Measurements from ENCODE around the gene PRXL2A. TPM values are rescaled to one million over a fixed set of nuclear protein-coding genes. Genes with fewer than 3 reads are reported as not detected.

Gene PRXL2A
- total and polyA plus RNA-seq, 7 donors, result 19.0 to 51.8 (median 35.8) TPM

DNA sequence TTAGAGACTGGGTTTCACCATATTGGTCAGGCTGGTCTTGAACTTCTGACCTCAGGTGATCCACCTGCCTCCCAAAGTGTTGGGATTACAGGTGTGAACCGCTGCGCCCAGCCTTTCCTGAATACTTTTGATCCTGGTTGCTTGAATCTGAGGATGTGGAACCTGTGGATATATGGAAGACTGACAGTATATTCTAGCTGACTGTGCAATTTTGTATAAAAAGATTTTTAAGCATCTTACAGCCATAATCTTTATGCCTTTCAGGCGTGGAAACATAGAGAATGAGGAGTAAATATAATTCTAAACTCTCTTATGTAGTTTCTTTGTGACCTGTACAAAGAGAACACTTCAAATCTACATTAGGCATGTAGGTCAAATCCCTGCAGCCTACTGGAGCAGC, 61.9 kb downstream of the PRXL2A start:
- Histone ChIP-seq H3K4me1 (peaks cover 47% of the 10 kb centered on the region), H3K27me3 (ENCODE audit: insufficient read depth in 3 of 3, low read length in 2 of 3) (no peaks in the 10 kb centered on the region), H3K36me3 (ENCODE audit: insufficient read depth in 1 of 2, low read depth in 1 of 2) (peaks cover 0 to 12% of the 10 kb centered on the region in 2 donors), H3K27ac (no peak overlapping the region), H3K4me3 (no peak overlapping the region), H3K9me3 (no peaks in the 10 kb centered on the region)
- intact Hi-C loops (cut with DNase I), result no loop called here
- ATAC-seq (no peak), DNase-seq (no peak)
- TF ChIP-seq, protein P1, sequence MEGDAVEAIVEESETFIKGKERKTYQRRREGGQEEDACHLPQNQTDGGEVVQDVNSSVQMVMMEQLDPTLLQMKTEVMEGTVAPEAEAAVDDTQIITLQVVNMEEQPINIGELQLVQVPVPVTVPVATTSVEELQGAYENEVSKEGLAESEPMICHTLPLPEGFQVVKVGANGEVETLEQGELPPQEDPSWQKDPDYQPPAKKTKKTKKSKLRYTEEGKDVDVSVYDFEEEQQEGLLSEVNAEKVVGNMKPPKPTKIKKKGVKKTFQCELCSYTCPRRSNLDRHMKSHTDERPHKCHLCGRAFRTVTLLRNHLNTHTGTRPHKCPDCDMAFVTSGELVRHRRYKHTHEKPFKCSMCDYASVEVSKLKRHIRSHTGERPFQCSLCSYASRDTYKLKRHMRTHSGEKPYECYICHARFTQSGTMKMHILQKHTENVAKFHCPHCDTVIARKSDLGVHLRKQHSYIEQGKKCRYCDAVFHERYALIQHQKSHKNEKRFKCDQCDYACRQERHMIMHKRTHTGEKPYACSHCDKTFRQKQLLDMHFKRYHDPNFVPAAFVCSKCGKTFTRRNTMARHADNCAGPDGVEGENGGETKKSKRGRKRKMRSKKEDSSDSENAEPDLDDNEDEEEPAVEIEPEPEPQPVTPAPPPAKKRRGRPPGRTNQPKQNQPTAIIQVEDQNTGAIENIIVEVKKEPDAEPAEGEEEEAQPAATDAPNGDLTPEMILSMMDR (IDR thresholded peaks at IDR 0.05), result no peak
- WGBS, 3 donors, result 94 to 100% (median 96%) methylated on average over 3 of the region's 3 CpGs

DNA sequence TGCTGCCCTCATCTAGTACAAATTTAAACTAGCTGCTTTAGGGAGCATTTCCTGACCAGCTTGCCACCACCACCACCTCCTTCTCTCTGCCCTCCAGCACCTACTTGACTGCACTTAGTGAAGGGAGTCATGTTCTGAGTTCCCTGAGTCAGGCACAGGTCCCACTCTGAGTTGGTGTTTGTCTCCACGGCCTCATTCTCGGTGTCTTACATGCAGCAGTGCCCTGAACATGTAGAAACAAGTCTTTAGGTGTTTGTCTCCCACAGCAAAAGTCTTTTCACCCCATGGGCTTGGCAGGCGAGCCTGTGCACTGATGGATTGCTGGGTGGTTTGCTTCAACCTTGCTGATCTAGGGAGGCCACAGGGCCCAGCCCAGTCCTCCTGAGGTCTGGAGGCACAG, 62.6 kb downstream of the PRXL2A start:
- TF ChIP-seq, protein P1 (IDR thresholded peaks at IDR 0.05), result no peak
- DNase-seq (no peak), ATAC-seq (no peak)
- H3K36me3 ChIP-seq (ENCODE audit: insufficient read depth in 1 of 2, low read depth in 1 of 2), result peaks cover 0 to 12% of the 10 kb centered on the region in 2 donors
- WGBS, 3 donors, result 81 to 89% (median 86%) methylated on average over 3 of the region's 3 CpGs
- H3K9me3 ChIP-seq, result no peaks in the 10 kb centered on the region
- no peaks in the 10 kb centered on the region for H3K27me3 ChIP-seq (ENCODE audit: insufficient read depth in 3 of 3, low read length in 2 of 3)
- no peak overlapping the region for H3K4me3 ChIP-seq
- H3K4me1 ChIP-seq, result peaks cover 40% of the 10 kb centered on the region
- intact Hi-C loops (cut with DNase I), result no loop called here
- H3K27ac ChIP-seq, result no peak overlapping the region

DNA sequence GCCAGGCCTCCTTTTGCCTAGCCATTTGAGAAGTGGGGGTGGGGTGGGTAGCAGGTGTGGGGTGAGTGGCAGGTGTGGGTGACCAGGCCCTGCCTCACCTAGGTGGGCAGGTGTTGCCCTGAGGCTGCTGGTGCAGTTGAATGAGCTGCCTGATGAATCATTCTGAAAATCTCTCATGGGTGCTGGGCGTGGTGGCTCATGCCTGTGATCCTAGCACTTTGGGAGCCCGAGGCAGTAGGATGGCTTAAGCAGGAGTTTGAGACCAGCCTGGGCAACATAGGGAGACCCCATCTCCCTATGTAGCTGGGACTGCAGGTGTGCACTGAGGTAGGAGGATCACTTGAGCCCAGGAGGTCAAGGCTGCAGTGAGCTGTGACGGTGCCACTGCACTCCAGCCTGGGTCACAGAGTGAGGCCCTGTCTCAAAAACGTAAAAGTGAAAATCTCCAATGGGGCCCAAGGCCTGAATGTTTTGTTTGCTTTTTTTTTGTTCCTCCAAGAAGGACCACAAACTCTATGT, 63.4 kb downstream of the PRXL2A start:
- no peak overlapping the region for H3K4me3 ChIP-seq
- WGBS, 3 donors, result 85 to 87% (median 86%) methylated on average over 4 of the region's 4 CpGs
- no peak for DNase-seq
- H3K27ac ChIP-seq, result no peak overlapping the region
- TF ChIP-seq, protein P1 (IDR thresholded peaks at IDR 0.05), result no peak
- no peaks in the 10 kb centered on the region for H3K9me3 ChIP-seq
- ATAC-seq, result no peak
- no peaks in the 10 kb centered on the region for H3K27me3 ChIP-seq (ENCODE audit: insufficient read depth in 3 of 3, low read length in 2 of 3)
- peaks cover 38% of the 10 kb centered on the region for H3K4me1 ChIP-seq
- intact Hi-C loops (cut with DNase I), result no loop called here
- peaks cover 0 to 12% of the 10 kb centered on the region in 2 donors for H3K36me3 ChIP-seq (ENCODE audit: insufficient read depth in 1 of 2, low read depth in 1 of 2)

DNA sequence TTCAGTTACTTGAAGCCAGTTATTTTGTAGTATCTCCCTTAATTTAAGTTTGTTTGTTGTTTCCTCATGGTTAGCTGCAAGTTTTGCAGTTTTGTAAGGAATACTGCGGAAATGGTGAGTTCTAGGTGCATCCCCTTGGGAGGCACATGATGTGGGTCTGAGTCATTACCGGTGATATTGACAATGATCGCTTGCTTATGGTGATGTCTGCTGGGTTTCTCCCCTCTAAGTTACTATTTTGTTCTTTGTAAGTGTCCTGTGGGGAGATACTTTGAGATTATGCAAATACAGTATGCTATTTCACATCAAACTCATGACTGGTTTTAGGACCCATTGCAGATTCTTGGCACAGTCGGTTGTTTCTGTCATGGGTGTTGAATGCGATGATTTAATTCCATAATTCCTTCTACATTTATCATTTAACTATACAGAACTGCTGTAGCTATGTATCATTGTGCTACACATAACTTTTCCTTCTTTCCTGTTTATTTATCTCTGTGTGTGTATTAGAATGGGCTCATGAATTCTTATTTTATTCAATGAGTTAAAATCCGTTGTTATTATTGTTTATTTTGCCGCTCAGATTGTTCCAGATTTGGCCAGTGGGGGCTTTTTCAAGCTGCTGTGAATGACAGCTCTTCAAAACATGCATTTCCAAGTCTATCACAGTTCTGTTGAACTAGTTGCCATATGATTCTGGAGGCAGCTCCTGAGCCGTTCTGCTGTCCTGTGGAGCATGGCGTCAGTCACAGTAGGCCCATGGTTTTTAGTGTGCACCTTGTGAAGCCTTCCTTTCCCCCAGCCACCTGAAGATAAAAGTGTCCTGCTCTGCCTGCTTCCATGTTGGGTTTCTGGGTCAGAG, 64.1 kb downstream of the PRXL2A start:
- WGBS, 3 donors, result 68 to 71% (median 69%) methylated on average over 9 of the region's 9 CpGs
- no peak for ATAC-seq
- DNase-seq, result no peak
- H3K36me3 ChIP-seq (ENCODE audit: insufficient read depth in 1 of 2, low read depth in 1 of 2), result peaks cover 0 to 12% of the 10 kb centered on the region in 2 donors
- no peaks in the 10 kb centered on the region for H3K27me3 ChIP-seq (ENCODE audit: insufficient read depth in 3 of 3, low read length in 2 of 3)
- no peak overlapping the region for H3K4me3 ChIP-seq
- peak overlapping the region; percentile 9 for H3K27ac ChIP-seq
- TF ChIP-seq, protein P1 (IDR thresholded peaks at IDR 0.05), result no peak
- peaks cover 33% of the 10 kb centered on the region for H3K4me1 ChIP-seq
- peaks cover under 1% of the 10 kb centered on the region for H3K9me3 ChIP-seq
- intact Hi-C loops (cut with DNase I), result no loop called here

Data from psoas muscle (tissue), 8 donors.